Right renal cortex interstitium (tissue), 3 donors: ENCODE results near the gene PPBP. TPM values are rescaled to one million over a fixed set of nuclear protein-coding genes. Genes with fewer than 3 reads are reported as not detected.
"Not testable (repeated sequence)": the region's sequence is repeated elsewhere in the genome, so short reads cannot be mapped to it uniquely, and the experiment has no call there.

Experiments used
- DNase-seq, 3 donors: peaks; one replicate each; pipeline ENCODE4 v3.0.0-alpha.2; 2013; ENCODE audit warnings: low read depth in 3 of 3, low spot score in 2 of 3
- polyA plus RNA-seq, 3 donors: library from polyadenylated mRNA; unstranded; fragments of 120-200 nt; gene quantifications; one replicate each; pipeline ENCODE4 v1.2.1, GENCODE V29; 2013; ENCODE audit not compliant: insufficient read length in 3 of 3

The PPBP gene
- polyA plus RNA-seq, 3 donors, result 27.0 to 63.5 (median 28.3) TPM

DNA sequence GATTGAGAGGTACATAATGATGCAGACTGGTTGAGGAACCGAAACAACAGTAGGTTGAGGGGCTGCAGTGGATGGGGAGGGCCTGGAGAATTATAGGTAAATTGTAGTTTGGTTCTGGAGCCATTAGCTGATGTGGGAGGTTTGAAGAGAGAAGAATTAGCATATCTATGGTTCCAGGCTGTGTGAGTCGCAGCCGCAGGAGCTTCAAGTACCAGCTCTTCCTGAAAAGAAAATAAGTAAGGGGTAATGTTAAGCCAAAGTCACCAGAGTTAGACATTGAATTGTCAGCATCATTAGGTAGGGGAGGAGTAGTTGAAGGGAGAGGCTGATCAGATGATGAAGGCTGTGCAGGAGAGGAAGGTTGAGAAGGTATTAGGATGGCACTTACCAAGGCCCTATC, 35.6 kb downstream of the PPBP start:
- DNase-seq, result no peak

- DNase-seq, result not testable (repeated sequence)
Measured at GRCh38 chr4:73950376-73950920, 37.5 kb downstream of the PPBP start.

- DNase-seq, result no peak
Measured at GRCh38 chr4:73948990-73949706, 38.8 kb downstream of the PPBP start.

- DNase-seq, result no peak
Measured at GRCh38 chr4:73948291-73948690, 39.7 kb downstream of the PPBP start.

GRCh38 chr4:73947239-73947985, 40.6 kb downstream of the PPBP start:
- no peak for DNase-seq

DNA sequence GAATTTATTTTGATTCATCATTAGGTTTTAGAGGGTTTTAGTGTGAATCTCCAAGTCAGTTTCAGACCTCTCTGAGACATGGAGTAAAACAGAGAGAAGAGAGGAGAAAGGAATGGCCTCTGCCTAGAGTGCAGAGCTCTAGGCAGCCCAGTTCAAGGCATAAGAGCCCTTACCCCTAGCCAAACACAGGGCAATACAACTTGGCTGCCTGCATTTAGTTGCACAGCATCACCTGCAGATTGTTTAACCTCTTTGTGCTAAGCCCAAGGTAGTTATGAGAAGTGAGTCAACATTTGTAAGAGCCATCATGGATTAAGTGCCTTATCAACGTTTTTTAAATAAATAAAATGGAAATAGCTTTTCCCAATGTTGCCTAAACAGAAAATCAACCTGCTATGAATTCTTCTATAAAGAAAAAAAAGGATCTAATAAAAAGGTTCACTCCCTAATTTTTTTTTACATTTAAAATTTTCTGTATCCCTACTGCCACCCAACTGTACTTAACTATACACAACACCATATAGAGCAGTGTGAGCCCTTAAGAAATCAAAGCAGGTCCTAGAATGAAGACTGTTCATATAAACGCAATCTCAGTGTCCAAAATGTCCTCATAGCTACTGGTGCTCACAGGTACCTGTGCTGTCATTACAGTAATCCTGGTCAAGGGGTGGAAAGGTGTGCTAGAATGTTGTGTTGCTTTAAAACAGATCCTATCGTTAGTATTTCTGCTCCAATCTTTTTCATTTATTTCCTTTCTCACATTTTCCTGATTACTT, 42.1 kb downstream of the PPBP start:
- DNase-seq, result no peak

DNA sequence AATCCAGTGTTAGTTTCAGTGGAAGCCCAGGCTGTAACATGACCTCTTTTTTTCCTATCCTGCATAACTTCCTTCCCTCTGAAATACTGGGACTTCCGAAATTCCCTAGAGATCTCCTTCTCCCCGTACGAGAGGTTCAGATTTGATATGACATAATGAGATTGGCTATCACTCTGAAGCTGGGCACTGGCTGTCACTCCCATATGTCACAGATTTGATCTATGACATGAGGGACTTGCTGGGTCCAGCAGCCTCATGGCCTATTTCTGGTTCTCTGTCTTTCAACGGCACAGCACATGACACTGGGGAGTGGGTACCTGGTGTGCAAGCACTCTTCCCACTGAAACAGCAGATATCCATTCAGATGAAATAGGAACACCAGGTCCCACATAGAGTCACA, 42.9 kb downstream of the PPBP start:
- DNase-seq, result no peak

DNA sequence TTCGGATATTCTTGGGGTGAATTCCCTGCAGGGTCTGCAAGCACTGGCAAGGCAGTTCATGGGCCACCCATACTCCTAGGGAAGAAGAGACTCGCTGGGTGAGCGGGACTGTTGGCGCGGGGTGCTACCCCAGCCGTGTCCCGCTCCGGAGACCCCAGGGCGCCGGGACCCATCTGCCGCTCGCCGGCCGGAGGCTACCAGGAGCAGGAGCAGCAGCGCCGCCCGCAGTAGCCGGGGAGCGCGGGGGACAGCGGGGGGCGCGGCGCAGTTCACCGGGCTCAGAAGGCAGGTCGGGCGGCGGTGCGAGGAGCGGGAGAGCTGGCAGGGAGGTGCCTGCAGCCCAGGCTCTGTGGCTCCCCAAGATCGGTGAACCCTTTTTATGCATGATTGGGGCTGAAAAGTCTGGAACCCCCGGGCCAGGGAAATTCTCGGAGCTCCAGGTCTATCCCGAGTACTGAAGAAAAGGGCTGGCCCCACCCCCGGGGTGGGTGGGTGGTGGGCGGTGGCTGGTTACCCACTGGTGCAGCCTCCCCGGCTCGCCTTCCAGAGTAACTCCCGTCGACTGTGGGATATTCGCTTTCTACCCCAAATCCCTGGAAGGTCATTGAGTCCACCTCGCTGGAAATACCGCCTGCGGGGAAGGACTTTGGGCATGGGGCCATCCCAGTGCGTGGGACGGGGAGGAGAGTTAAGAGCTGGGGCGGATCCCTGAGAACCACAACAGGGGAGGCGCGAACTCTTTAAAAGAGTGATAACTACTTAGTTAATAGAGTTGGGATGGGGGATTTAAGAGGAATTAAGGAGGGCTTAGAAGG, 43.7 kb downstream of the PPBP start:
- DNase-seq, result no peak

GRCh38 chr4:73943555-73943954, 44.4 kb downstream of the PPBP start:
- no peak for DNase-seq

- DNase-seq, result no peak
Measured at GRCh38 chr4:73936969-73937368, 51.0 kb downstream of the PPBP start.

Other genes with a start within 250 kb of the PPBP start
- 1 to 10 TPM in 1 of 3 donors, under 1 TPM in 2; 0.35 to 1.4 (median 0.93) TPM for gene CXCL8, start 247.6 kb downstream of the PPBP start, polyA plus RNA-seq
- gene CXCL6, start 151.5 kb downstream of the PPBP start, polyA plus RNA-seq, result under 1 TPM in 1 of 3 donors, not detected in 2; 0.17 TPM
- gene PF4V1, start 134.9 kb downstream of the PPBP start, polyA plus RNA-seq, result 1 to 10 TPM in 1 of 3 donors, under 1 TPM in 2; 0.31 to 2.0 (median 0.71) TPM
- gene CXCL1, start 118.8 kb downstream of the PPBP start, polyA plus RNA-seq, result under 1 TPM; 0.50 to 0.71 (median 0.67) TPM
- gene PF4, start 6.2 kb downstream of the PPBP start, polyA plus RNA-seq, result 10 to 100 TPM in 1 of 3 donors, 1 to 10 TPM in 2; 6.3 to 15.1 (median 6.8) TPM
- gene CXCL5, start 10.5 kb upstream of the PPBP start, polyA plus RNA-seq, result under 1 TPM in 2 of 3 donors, not detected in 1; 0.11 to 0.17 TPM
- under 1 TPM; 0.18 to 0.39 (median 0.33) TPM for gene CXCL3, start 50.5 kb upstream of the PPBP start, polyA plus RNA-seq
- gene CXCL2, start 111.0 kb upstream of the PPBP start, polyA plus RNA-seq, result under 1 TPM; 0.17 to 0.36 (median 0.31) TPM
- 10 to 100 TPM; 20.9 to 25.7 (median 22.7) TPM for gene MTHFD2L, start 169.9 kb upstream of the PPBP start, polyA plus RNA-seq